Common myeloid progenitor, CD34-positive (primary cell): ENCODE data around the gene NF2.

Experiments used
- CTCF ChIA-PET: fragments of 350-600 bp; sonication (Branson Sonifier 250); formaldehyde crosslinking; loops from one replicate; lab custom pipeline; 2021; ENCODE audit warnings: antibody characterized with exemption; lab: Charles Lee
- POLR2A ChIA-PET: fragments of 350-600 bp; sonication (Branson Sonifier 250); formaldehyde crosslinking; loops from one replicate; lab custom pipeline; 2021; ENCODE audit warnings: antibody characterized with exemption; lab: Charles Lee
- DNase-seq, 3 donors: peaks; one replicate each; pipeline versions ENCODE4 v3.0.0 to v3.0.0-alpha.2; 2013
- H3K27ac ChIP-seq, 2 experiments: 1 replicate in 1 of 2; 2 replicates in 1 of 2; pipeline ENCODE4 v1.7.0; 2013; ENCODE audit warnings: inconsistent platforms in 2 of 2, low read length in 2 of 2, mild to moderate bottlenecking in 2 of 2, low read depth in 1 of 2, moderate library complexity in 1 of 2; ENCODE audit not compliant: severe bottlenecking in 2 of 2, insufficient read depth in 1 of 2, poor library complexity in 1 of 2
- H3K27me3 ChIP-seq, 5 experiments: replicated peaks in 2 of 5; 1 replicate in 3 of 5; 2 replicates in 2 of 5; pipeline versions ENCODE4 v1.6.1 to v1.7.0; 2013; ENCODE audit warnings: low read length in 4 of 5, mild to moderate bottlenecking in 2 of 5, moderate library complexity in 2 of 5, inconsistent platforms in 1 of 5; ENCODE audit not compliant: insufficient read depth in 5 of 5, control insufficient read depth in 4 of 5
- H3K36me3 ChIP-seq, 4 experiments: 1 replicate in 2 of 4; 2 replicates in 2 of 4; pipeline versions ENCODE4 v1.6.1 to v1.7.0; 2013; ENCODE audit warnings: low read length in 3 of 4, control low read depth in 1 of 4, mild to moderate bottlenecking in 1 of 4; ENCODE audit not compliant: control insufficient read depth in 4 of 4, insufficient read depth in 4 of 4
- H3K4me1 ChIP-seq, 4 experiments: 1 replicate in 3 of 4; 2 replicates in 1 of 4; pipeline versions ENCODE4 v1.6.1 to v1.7.1; 2013; ENCODE audit warnings: low read length in 3 of 4, mild to moderate bottlenecking in 3 of 4, control low read depth in 1 of 4, inconsistent platforms in 1 of 4, moderate library complexity in 1 of 4; ENCODE audit not compliant: control insufficient read depth in 4 of 4, insufficient read depth in 4 of 4; ENCODE audit errors: control extremely low read depth in 1 of 4
- H3K4me3 ChIP-seq, 7 experiments: 1 replicate in 4 of 7; 2 replicates in 3 of 7; pipeline versions ENCODE4 v1.5.1 to v1.7.0; 2013; ENCODE audit warnings: mild to moderate bottlenecking in 7 of 7, low read length in 6 of 7, moderate library complexity in 6 of 7, inconsistent platforms in 2 of 7, low read depth in 2 of 7, control low read depth in 1 of 7; ENCODE audit not compliant: insufficient read depth in 4 of 7, control insufficient read depth in 1 of 7; ENCODE audit errors: extremely low read depth in 1 of 7
- H3K9me3 ChIP-seq, 5 experiments: 1 replicate in 4 of 5; 2 replicates in 1 of 5; pipeline versions ENCODE4 v1.6.1 to v1.7.1; 2013; ENCODE audit warnings: low read length in 4 of 5, mild to moderate bottlenecking in 2 of 5, inconsistent platforms in 1 of 5, low read depth in 1 of 5, moderate library complexity in 1 of 5; ENCODE audit not compliant: control insufficient read depth in 4 of 5, insufficient read depth in 2 of 5; ENCODE audit errors: control extremely low read depth in 1 of 5
- WGBS: methylation state at CpG from one replicate; pipeline ENCODE4 v1.1.5; 2013; ENCODE audit not compliant: insufficient coverage; 5-methylcytosine and 5-hydroxymethylcytosine counted together

NF2 gene

DNA sequence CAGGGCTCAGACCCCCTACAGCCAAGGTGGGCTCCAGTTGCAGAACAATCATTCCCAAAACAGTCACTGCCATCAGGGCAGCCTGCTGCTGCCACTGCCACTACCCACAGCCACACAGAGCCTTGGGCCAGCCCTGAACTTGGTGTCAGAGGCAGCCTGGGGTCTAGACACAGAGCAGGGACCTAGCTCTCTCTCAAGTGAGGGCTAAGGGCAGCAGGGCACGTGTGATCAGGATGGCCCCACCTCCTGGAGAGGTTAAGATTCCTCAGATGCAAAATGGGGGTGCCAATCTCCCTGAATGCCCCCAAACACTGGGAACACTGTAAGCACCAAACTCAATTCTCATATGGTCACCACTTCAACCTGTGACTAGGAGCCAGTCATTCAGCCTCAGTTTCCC lies 132.0 kb downstream of the NF2 start:
- POLR2A ChIA-PET, result no interaction called here
- Histone ChIP-seq H3K36me3 (peaks cover 0 to 31% (median 16%) of the 10 kb centered on the region in 4 experiments), H3K27me3 (no peaks in the 10 kb centered on the region), H3K9me3 (no peaks in the 10 kb centered on the region), H3K4me3 (no peak overlapping the region), H3K4me1 (peaks cover 0 to 32% (median 14%) of the 10 kb centered on the region in 4 experiments), H3K27ac (no peak overlapping the region)
- WGBS, result 100% methylated on average over 1 of the region's 1 CpG
- DNase-seq, result no peak
- CTCF ChIA-PET, result no interaction called here

DNA sequence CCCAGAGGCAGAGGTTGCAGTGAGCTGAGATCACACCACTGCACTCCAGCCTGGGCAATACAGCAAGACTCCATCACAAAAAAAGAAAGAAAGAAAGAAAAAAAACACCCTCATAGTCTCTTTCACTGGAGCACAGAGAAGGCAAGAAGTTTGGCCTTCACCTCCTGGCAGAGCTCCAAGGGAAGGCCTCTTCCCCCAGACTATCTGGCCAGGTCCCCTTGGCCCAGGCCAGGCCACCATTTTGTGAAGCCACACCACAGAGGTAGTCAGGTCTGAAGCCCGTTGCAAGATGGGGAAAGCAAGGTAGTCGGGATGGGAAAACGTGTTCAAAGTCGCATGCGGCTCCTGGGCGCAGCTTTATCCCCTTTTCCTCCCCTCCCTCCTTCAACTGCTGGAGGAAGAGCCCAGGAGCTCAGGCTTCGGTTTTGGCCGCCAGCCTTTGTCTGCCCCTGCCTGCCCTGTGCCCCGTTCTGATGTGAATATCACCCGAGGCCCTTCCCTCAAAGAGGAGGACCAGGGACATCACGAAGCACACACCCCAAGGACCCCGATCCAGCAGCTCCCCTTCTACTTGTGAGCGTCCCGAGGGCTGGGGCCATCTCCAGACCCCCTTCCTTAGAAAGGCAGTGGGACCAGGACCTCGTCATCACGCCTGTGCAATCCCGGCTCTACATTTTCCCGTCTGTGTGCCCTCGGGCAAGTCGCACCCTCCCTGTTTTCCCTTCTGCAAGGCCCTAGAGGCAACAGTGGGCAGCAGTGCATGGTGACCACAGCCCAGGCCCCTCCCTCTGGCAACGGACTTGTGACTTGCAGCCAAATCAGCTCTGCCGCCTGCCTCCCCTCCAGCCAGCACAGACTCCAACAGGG lies 134.1 kb downstream of the NF2 start:
- no peak for DNase-seq

DNA sequence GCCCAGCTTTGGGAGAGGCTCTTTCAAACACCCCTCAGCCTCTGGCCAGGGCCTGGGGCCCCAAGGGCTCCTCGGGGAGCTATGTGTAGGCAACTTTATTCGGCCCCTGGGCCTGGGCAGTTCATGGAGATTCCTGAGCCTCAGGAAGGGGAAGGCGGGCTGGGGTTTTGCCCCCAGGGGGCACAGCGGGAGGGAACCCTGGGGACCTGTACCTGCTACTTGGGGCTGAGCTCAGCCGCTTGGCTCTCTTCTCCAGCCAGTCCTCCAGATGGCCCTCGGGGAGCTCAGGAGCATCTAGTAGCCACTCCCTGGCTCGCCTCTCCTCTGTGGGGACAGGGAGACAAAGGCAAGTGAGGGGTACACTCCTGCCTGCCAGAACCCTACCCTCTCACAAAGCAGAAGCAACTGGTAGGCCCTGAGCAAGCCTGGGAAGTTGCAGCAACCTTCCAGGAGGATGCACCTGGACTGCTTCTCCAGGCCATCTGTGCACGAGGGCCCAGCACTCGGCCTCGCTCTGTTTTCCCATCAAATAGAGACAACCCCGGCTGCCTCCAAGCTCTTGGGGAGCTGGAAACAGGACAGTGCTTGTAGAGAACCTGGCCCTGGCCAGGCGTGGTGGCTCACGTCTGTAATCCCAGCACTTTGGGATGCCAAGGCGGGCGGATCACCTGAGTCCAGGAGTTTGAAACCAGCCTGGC lies 134.8 kb downstream of the NF2 start:
- Histone ChIP-seq H3K27me3 (no peaks in the 10 kb centered on the region), H3K36me3 (peaks cover 0 to 33% (median 16%) of the 10 kb centered on the region in 4 experiments), H3K4me1 (peaks cover 0 to 31% (median 12%) of the 10 kb centered on the region in 4 experiments), H3K27ac (no peak overlapping the region), H3K9me3 (no peaks in the 10 kb centered on the region), H3K4me3 (no peak overlapping the region)
- CTCF ChIA-PET, result interaction anchor here (0.7 to 1.6 kb wide), 4 partner anchors 11 to 37 kb away, joined by 3 to 5 read pairs (median 3); no protein-coding TSS in a partner anchor
- DNase-seq, result no peak
- 94% methylated on average over 9 of the region's 15 CpGs for WGBS
- POLR2A ChIA-PET, result no interaction called here

More for the DNA sequence above, 134.1 kb downstream of the NF2 start:
- H3K4me1 ChIP-seq, result peaks cover 0 to 37% (median 15%) of the 10 kb centered on the region in 4 experiments
- H3K36me3 ChIP-seq, result peaks cover 0 to 33% (median 16%) of the 10 kb centered on the region in 4 experiments
- POLR2A ChIA-PET, result no interaction called here
- CTCF ChIA-PET, result interaction anchor here (1.1 to 1.6 kb wide), 3 partner anchors 10 to 36 kb away, joined by 3 to 5 read pairs (median 3); no protein-coding TSS in a partner anchor
- no peak overlapping the region for H3K4me3 ChIP-seq
- WGBS, result 93% methylated on average over 17 of the region's 22 CpGs
- H3K27ac ChIP-seq, result no peak overlapping the region
- no peaks in the 10 kb centered on the region for H3K27me3 ChIP-seq
- H3K9me3 ChIP-seq, result no peaks in the 10 kb centered on the region

DNA sequence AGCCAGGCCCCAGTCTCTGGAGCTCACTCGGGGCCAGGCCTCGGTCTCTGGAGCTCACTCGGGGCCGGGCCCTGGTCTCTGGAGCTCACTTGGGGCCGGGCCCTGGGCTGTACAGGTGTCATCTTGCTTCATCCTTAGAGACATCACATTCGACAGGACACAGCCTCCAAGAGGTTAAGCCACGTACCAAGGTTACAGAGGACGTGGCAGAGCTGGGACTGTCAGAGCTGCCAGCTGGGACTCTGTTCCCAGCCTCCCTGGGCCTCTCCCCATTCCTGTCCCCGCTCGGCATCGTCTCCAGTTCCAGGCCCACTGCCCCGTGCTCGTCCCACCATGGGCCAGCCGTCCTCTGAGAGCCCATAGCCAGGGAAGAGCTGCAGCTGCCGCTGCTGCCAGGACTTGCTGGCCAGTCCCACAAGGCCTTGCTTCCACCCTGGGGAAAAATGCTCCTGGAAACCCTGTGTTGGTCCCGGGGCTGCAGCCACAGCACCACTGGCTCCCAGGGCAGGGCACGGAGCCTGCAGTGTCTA lies 136.0 kb downstream of the NF2 start:
- peaks cover 0 to 33% (median 16%) of the 10 kb centered on the region in 4 experiments for H3K36me3 ChIP-seq
- no peaks in the 10 kb centered on the region for H3K9me3 ChIP-seq
- no peak for DNase-seq
- 99% methylated on average over 17 of the region's 17 CpGs for WGBS
- ChIA-PET POLR2A (no interaction called here), CTCF (interaction anchor here (0.7 to 1.9 kb wide), 4 partner anchors 12 to 266 kb away, joined by 3 to 5 read pairs (median 3); no protein-coding TSS in a partner anchor)
- no peaks in the 10 kb centered on the region for H3K27me3 ChIP-seq
- H3K4me1 ChIP-seq, result peaks cover 0 to 20% (median 6%) of the 10 kb centered on the region in 4 experiments
- no peak overlapping the region for H3K27ac ChIP-seq
- H3K4me3 ChIP-seq, result no peak overlapping the region

DNA sequence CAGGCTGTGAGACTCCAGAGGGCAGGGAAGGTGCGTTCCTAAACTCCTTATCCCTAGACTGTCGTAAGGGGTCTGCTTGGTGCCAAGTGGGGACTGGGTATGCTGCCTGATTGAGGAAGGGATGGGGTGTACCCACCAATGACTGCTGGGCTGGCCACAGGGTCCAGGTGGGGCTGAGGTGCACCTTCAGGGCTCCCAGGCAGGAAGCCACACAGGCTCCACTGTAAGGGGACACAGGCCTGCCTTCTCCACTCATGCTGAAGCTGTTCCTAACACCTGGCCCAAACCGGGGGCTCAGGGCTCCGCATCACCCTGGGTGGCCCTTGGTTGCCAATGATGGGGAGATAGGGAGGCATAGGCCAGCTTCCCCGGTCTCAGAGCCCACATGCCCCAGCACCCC lies 136.8 kb downstream of the NF2 start:
- Histone ChIP-seq H3K4me1 (peaks cover 0 to 12% (median 2%) of the 10 kb centered on the region in 4 experiments), H3K4me3 (no peak overlapping the region), H3K36me3 (peaks cover 0 to 37% (median 16%) of the 10 kb centered on the region in 4 experiments), H3K27me3 (no peaks in the 10 kb centered on the region), H3K9me3 (no peaks in the 10 kb centered on the region), H3K27ac (no peak overlapping the region)
- no peak for DNase-seq
- POLR2A ChIA-PET, result no interaction called here
- CTCF ChIA-PET, result interaction anchor here (0.8 to 1.9 kb wide), 3 partner anchors 11 to 265 kb away, joined by 3 to 5 read pairs (median 3); no protein-coding TSS in a partner anchor
- WGBS, result 95% methylated on average over 4 of the region's 5 CpGs

DNA sequence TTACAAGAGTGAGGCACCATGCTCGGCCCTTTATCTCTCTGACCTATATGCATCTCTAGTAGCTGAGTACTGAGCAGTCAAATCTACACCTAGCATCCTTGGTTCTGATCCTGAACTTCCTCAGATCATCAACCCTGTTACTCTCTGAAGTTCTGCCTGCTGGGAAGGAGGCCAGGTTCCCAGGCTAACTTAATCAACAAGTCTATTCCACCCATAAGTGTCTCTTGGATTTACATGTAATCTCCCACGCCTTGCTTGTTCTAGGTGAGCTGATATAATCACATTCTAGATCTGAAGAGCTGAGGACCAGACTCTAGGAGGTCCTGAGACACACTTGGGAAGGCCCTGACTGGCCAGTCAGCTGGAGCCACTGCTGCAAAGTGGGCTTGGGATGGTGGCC lies 138.5 kb downstream of the NF2 start:
- POLR2A ChIA-PET, result interaction anchor here (1.5 kb wide), 1 partner anchor 8 kb away, joined by 7 read pairs; no protein-coding TSS in a partner anchor
- Histone ChIP-seq H3K4me3 (no peak overlapping the region), H3K27ac (no peak overlapping the region), H3K4me1 (peaks cover 0 to 6% (median 1%) of the 10 kb centered on the region in 4 experiments), H3K27me3 (no peaks in the 10 kb centered on the region), H3K36me3 (peaks cover 0 to 46% (median 10%) of the 10 kb centered on the region in 4 experiments), H3K9me3 (no peaks in the 10 kb centered on the region)
- no peak for DNase-seq
- CTCF ChIA-PET, result interaction anchor here (1.0 to 2.5 kb wide), 5 partner anchors 8 to 52 kb away, joined by 3 to 13 read pairs (median 4); no protein-coding TSS in a partner anchor
- WGBS, result 100% methylated on average over 1 of the region's 2 CpGs
